IMR-90 (cell line): ENCODE measurements around the gene CGB7. TPM values are rescaled to one million over a fixed set of nuclear protein-coding genes. Genes with fewer than 3 reads are reported as not detected.

Source experiments
- ATAC-seq: fragments of 200-7000 bp; cut with Tn5 transposase; 2 replicates; pipeline ENCODE4 v1.9.1; 2020; ENCODE audit warnings: low read depth, mild to moderate bottlenecking, moderate library complexity
- BruUV-seq: library from RNA; stranded (reverse); fragments of 400-500 nt; replicated peaks from 2 replicates; lab custom pipeline; 2021; lab: Mats Ljungman, UMichigan
- CTCF ChIA-PET: fragments of 300-600 bp; formaldehyde crosslinking; extraction: SDS; loops from one replicate; lab custom pipeline; 2021; ENCODE audit warnings: antibody characterized with exemption; lab: Yijun Ruan, JAX
- POLR2A ChIA-PET: fragments of 300-600 bp; sonication (Branson Sonifier 250); formaldehyde crosslinking; loops from one replicate; lab custom pipeline; 2022; ENCODE audit warnings: antibody characterized with exemption; ENCODE audit not compliant: unreplicated experiment; lab: Charles Lee
- DNase-seq: peaks from one replicate; pipeline ENCODE4 v3.0.0; 2013
- H2AFZ ChIP-seq: replicated peaks from 2 replicates; pipeline ENCODE3; 2013; ENCODE audit warnings: low read length, mild to moderate bottlenecking; ENCODE audit not compliant: poor library complexity
- H2AK5ac ChIP-seq: 2 replicates; pipeline ENCODE4 v1.6.1; 2013; ENCODE audit warnings: low read depth, low read length, inconsistent platforms
- H2AK9ac ChIP-seq: replicated peaks from 2 replicates; pipeline ENCODE3; 2013; ENCODE audit warnings: mild to moderate bottlenecking, low read depth, low read length, moderate library complexity; ENCODE audit not compliant: poor library complexity
- H2BK120ac ChIP-seq: 2 replicates; pipeline ENCODE4 v1.6.1; 2013; ENCODE audit warnings: low read depth, low read length, inconsistent platforms
- H2BK15ac ChIP-seq: 3 replicates; pipeline ENCODE4 v1.6.1; 2013; ENCODE audit warnings: low read depth, low read length, inconsistent platforms
- H2BK20ac ChIP-seq: 2 replicates; pipeline ENCODE4 v1.6.1; 2013; ENCODE audit warnings: low read depth, mild to moderate bottlenecking, inconsistent platforms, low read length, moderate library complexity
- H2BK5ac ChIP-seq: 2 replicates; pipeline ENCODE4 v1.6.1; 2013; ENCODE audit warnings: mild to moderate bottlenecking, low read depth, low read length, inconsistent platforms; ENCODE audit not compliant: poor library complexity, severe bottlenecking
- H3K14ac ChIP-seq: replicated peaks from 2 replicates; pipeline ENCODE4 v1.6.1; 2013; ENCODE audit warnings: low read depth, low read length, inconsistent platforms
- H3K18ac ChIP-seq: 2 replicates; pipeline ENCODE4 v1.6.1; 2013; ENCODE audit warnings: low read depth, low read length, control low read depth
- H3K23ac ChIP-seq: 2 replicates; pipeline ENCODE4 v1.6.1; 2013; ENCODE audit warnings: low read depth, low read length, inconsistent platforms
- H3K27ac ChIP-seq: 2 replicates; pipeline ENCODE4 v1.5.1; 2013; ENCODE audit warnings: mild to moderate bottlenecking, control low read depth, low read length; ENCODE audit not compliant: insufficient read depth
- H3K27me3 ChIP-seq: 2 replicates; pipeline ENCODE4 v1.6.1; 2013; ENCODE audit warnings: low read length; ENCODE audit not compliant: control insufficient read depth, insufficient read depth
- H3K36me3 ChIP-seq: 2 replicates; pipeline ENCODE4 v1.6.1; 2013; ENCODE audit warnings: low read length, mixed read lengths; ENCODE audit not compliant: control insufficient read depth, insufficient read depth
- H3K4ac ChIP-seq: 2 replicates; pipeline ENCODE4 v1.6.1; 2013; ENCODE audit warnings: low read depth, low read length, inconsistent platforms
- H3K4me1 ChIP-seq: 2 replicates; pipeline ENCODE4 v1.6.1; 2013; ENCODE audit warnings: low read length, mixed read lengths; ENCODE audit not compliant: control insufficient read depth, insufficient read depth
- H3K4me2 ChIP-seq: 2 replicates; pipeline ENCODE4 v1.6.1; 2013; ENCODE audit warnings: low read depth, mild to moderate bottlenecking, control low read depth, low read length, moderate library complexity
- H3K4me3 ChIP-seq: 2 replicates; pipeline ENCODE4 v1.5.1; 2013; ENCODE audit warnings: low read depth, mild to moderate bottlenecking, control low read depth, low read length, moderate library complexity; ENCODE audit not compliant: insufficient read depth
- H3K56ac ChIP-seq: 2 replicates; pipeline ENCODE4 v1.6.1; 2013; ENCODE audit warnings: low read length, inconsistent platforms; ENCODE audit not compliant: insufficient read depth; ENCODE audit errors: extremely low read depth
- H3K79me1 ChIP-seq, 2 experiments: 2 replicates each; pipeline ENCODE4 v1.6.1; 2013; ENCODE audit warnings: low read length in 2 of 2, inconsistent platforms in 1 of 2, low read depth in 1 of 2
- H3K9ac ChIP-seq: 2 replicates; pipeline ENCODE4 v1.6.1; 2013; ENCODE audit warnings: low read depth, low read length, control low read depth
- H3K9me1 ChIP-seq: 2 replicates; pipeline ENCODE4 v1.6.1; 2013; ENCODE audit warnings: low read length, inconsistent platforms; ENCODE audit not compliant: insufficient read depth
- H3K9me3 ChIP-seq: 2 replicates; pipeline ENCODE4 v1.6.1; 2013; ENCODE audit warnings: low read length; ENCODE audit not compliant: control insufficient read depth, insufficient read depth
- H4K20me1 ChIP-seq: 2 replicates; pipeline ENCODE4 v1.6.1; 2013; ENCODE audit warnings: low read length, inconsistent platforms; ENCODE audit not compliant: insufficient read depth
- H4K5ac ChIP-seq: 2 replicates; pipeline ENCODE4 v1.6.1; 2013; ENCODE audit warnings: mild to moderate bottlenecking, low read depth, low read length, control low read depth
- H4K8ac ChIP-seq, 2 experiments: 2 replicates each; pipeline ENCODE4 v1.6.1; 2013; ENCODE audit warnings: low read depth in 2 of 2, low read length in 2 of 2, control low read depth in 1 of 2, inconsistent platforms in 1 of 2
- H4K91ac ChIP-seq: 2 replicates; pipeline ENCODE4 v1.6.1; 2013; ENCODE audit warnings: low read depth, low read length, inconsistent platforms; ENCODE audit not compliant: insufficient read depth
- CHD1 ChIP-seq: IDR thresholded peaks from 2 replicates; pipeline ENCODE4 v1.6.1; 2012; ENCODE audit warnings: low read depth, low read length, improper control_type of control experiment
- CTCF ChIP-seq: conservative IDR thresholded peaks from 2 replicates; pipeline ENCODE4 v1.5.1; 2012; ENCODE audit warnings: mild to moderate bottlenecking, low read depth, low read length, improper control_type of control experiment
- ELK1 ChIP-seq: fragments of 150-350 bp; IDR thresholded peaks from 2 replicates; pipeline ENCODE4 v1.6.1; 2016; ENCODE audit warnings: low read depth, mild to moderate bottlenecking, low read length, moderate library complexity, borderline replicate concordance
- FOS ChIP-seq: fragments of 150-350 bp; IDR thresholded peaks from 2 replicates; pipeline ENCODE4 v1.6.1; 2016; ENCODE audit warnings: low read depth, low read length
- MAFK ChIP-seq: IDR thresholded peaks from 2 replicates; pipeline ENCODE4 v1.6.1; 2012; ENCODE audit warnings: low read depth, low read length, improper control_type of control experiment
- MAZ ChIP-seq: IDR thresholded peaks from 2 replicates; pipeline ENCODE4 v1.6.1; 2012; ENCODE audit warnings: low read depth, mild to moderate bottlenecking, low read length, improper control_type of control experiment, moderate library complexity, borderline replicate concordance
- MXI1 ChIP-seq: IDR thresholded peaks from 2 replicates; pipeline ENCODE4 v1.6.1; 2012; ENCODE audit warnings: low read depth, mild to moderate bottlenecking, low read length, moderate library complexity, borderline replicate concordance
- NFE2L2 ChIP-seq: fragments of 150-350 bp; IDR thresholded peaks from 2 replicates; pipeline ENCODE4 v1.6.1; 2016; ENCODE audit warnings: low read depth, mild to moderate bottlenecking, low read length
- POLR2A ChIP-seq: IDR thresholded peaks from 2 replicates; pipeline ENCODE4 v1.6.1; 2012; ENCODE audit warnings: mild to moderate bottlenecking, low read depth, low read length
- RAD21 ChIP-seq: IDR thresholded peaks from 2 replicates; pipeline ENCODE4 v1.6.1; 2012; ENCODE audit warnings: low read length, improper control_type of control experiment
- RCOR1 ChIP-seq: IDR thresholded peaks from 2 replicates; pipeline ENCODE4 v1.6.1; 2012; ENCODE audit warnings: mild to moderate bottlenecking, low read length, improper control_type of control experiment; ENCODE audit not compliant: insufficient replicate concordance
- RFX5 ChIP-seq: IDR thresholded peaks from 2 replicates; pipeline ENCODE4 v1.8.0; 2012; ENCODE audit warnings: low read depth, mild to moderate bottlenecking, low read length, moderate library complexity
- SMC3 ChIP-seq: fragments of 150-350 bp; IDR thresholded peaks from 2 replicates; pipeline ENCODE4 v1.6.1; 2016; ENCODE audit warnings: low read depth, mild to moderate bottlenecking, antibody characterized with exemption, low read length, moderate library complexity
- WGBS, 2 experiments: methylation state at CpG; one replicate each; pipeline versions ENCODE4 v1.1.5 to v1.1.7; 2013; ENCODE audit warnings: missing lambda C conversion rate in 2 of 2; ENCODE audit not compliant: insufficient read length in 1 of 2; ENCODE audit errors: extremely low coverage in 2 of 2; 5-methylcytosine and 5-hydroxymethylcytosine counted together
- dilution Hi-C: fragments of 300-500 bp; cut with HindIII; formaldehyde crosslinking; loops from one replicate; pipeline ENCODE4 v1.14.3; 2018; ENCODE audit warnings: low sequenced_read_pairs; ENCODE audit not compliant: unreplicated experiment
- in situ Hi-C: fragments of 300-500 bp; cut with MboI; formaldehyde crosslinking; loops from 3 replicates; pipeline ENCODE4 v1.14.3; 2019; ENCODE audit warnings: low sequenced_read_pairs, inconsistent platforms, mixed read lengths
- intact Hi-C: fragments of 100-400 bp; cut with micrococcal nuclease; formaldehyde crosslinking; loops from 2 replicates; pipeline ENCODE4 v1.10.0; 2022
- polyA plus RNA-seq, 3 experiments: library from polyadenylated mRNA; depleted of rRNA; stranded (reverse); fragments of >200 nt; gene quantifications; 2 replicates each; pipeline ENCODE4 v1.2.3, GENCODE V29; 2012; ENCODE audit warnings: low replicate concordance in 1 of 3
- total RNA-seq: library from RNA; depleted of rRNA; stranded (reverse); fragments of >200 nt; gene quantifications from 2 replicates; pipeline ENCODE4 v1.2.3, GENCODE V29; 2012

CGB7 gene
- total and polyA plus RNA-seq, 2 of the 4 experiments (the other 2 are of a cell fraction): 1.7 TPM; not detected in 1

- no peak overlapping the region for H2BK5ac ChIP-seq
- no peak overlapping the region for H3K56ac ChIP-seq
- H4K91ac ChIP-seq: no peak overlapping the region
- H4K8ac ChIP-seq: no peak overlapping the region
- no peak overlapping the region for H3K4ac ChIP-seq
- peaks cover 49% of the 10 kb centered on the region for H3K36me3 ChIP-seq
- no peak overlapping the region for H3K27ac ChIP-seq
- H3K18ac ChIP-seq: no peak overlapping the region
- H3K79me1 ChIP-seq: peaks cover 0 to 3% of the 10 kb centered on the region in 2 experiments; a peak in 1 of 4 replicates
- 96% methylated on average over 7 of the region's 18 CpGs; no CpG with 5 or more reads in 1 of the 2 experiments for WGBS, 2 experiments
- in situ Hi-C loops (no loop called here), dilution Hi-C loops (no loop called here), intact Hi-C loops (no loop called here)
- no peak for DNase-seq
- no peak overlapping the region for H2BK15ac ChIP-seq
- no TSS peak for BruUV-seq
- POLR2A ChIA-PET: no interaction called here
- H3K4me1 ChIP-seq: peaks cover 5% of the 10 kb centered on the region; the same call in 1 of the 2 replicates
- no peak overlapping the region for H3K4me3 ChIP-seq
- H2AK9ac ChIP-seq: no peak overlapping the region
- no peak overlapping the region for H3K4me2 ChIP-seq
- CTCF ChIA-PET: no interaction called here
- H3K23ac ChIP-seq: no peak overlapping the region
- H4K5ac ChIP-seq: no peak overlapping the region
- no peak overlapping the region for H3K9ac ChIP-seq
- H3K27me3 ChIP-seq: no peaks in the 10 kb centered on the region
- no peaks in the 10 kb centered on the region; the same call in 1 of the 2 replicates for H4K20me1 ChIP-seq
- H2BK120ac ChIP-seq: no peak overlapping the region
- no peak for TF ChIP-seq FOS
- no peak for TF ChIP-seq CTCF
- TF ChIP-seq NFE2L2: no peak
- no peak for TF ChIP-seq MXI1
- no peak for TF ChIP-seq ELK1
- no peak for TF ChIP-seq MAZ
- no peak for TF ChIP-seq POLR2A
- TF ChIP-seq MAFK: no peak
- no peak for TF ChIP-seq RAD21
- no peak for TF ChIP-seq SMC3
- TF ChIP-seq RCOR1: no peak
- TF ChIP-seq CHD1: no peak
- TF ChIP-seq RFX5: no peak
- 0 out of 2 replicates have a peak, but pooled peaks cover 3% of the 10 kb centered on the region for H3K9me1 ChIP-seq
- H3K14ac ChIP-seq: no peak overlapping the region
- ATAC-seq: no peak
- H3K9me3 ChIP-seq: no peaks in the 10 kb centered on the region
- H2AK5ac ChIP-seq: no peak overlapping the region
- H2BK20ac ChIP-seq: no peak overlapping the region
- H2AFZ ChIP-seq: no peak overlapping the region
These were observed 42.7 kb downstream of the CGB7 start for GRCh38 chr19:49014870-49015255.
